Activated T-cell treated with anti-CD3 and anti-CD28 coated beads, Interleukin-2, amount 50 U/mL, for 1 hour (primary cell): ENCODE results near the gene CDC25A.
"Not testable (repeated sequence)": the region's sequence is repeated elsewhere in the genome, so short reads cannot be mapped to it uniquely, and the experiment has no call there.

Experiments used
- DNase-seq: peaks from one replicate; pipeline ENCODE4 v3.0.0-alpha.2; 2020

The CDC25A gene

DNA sequence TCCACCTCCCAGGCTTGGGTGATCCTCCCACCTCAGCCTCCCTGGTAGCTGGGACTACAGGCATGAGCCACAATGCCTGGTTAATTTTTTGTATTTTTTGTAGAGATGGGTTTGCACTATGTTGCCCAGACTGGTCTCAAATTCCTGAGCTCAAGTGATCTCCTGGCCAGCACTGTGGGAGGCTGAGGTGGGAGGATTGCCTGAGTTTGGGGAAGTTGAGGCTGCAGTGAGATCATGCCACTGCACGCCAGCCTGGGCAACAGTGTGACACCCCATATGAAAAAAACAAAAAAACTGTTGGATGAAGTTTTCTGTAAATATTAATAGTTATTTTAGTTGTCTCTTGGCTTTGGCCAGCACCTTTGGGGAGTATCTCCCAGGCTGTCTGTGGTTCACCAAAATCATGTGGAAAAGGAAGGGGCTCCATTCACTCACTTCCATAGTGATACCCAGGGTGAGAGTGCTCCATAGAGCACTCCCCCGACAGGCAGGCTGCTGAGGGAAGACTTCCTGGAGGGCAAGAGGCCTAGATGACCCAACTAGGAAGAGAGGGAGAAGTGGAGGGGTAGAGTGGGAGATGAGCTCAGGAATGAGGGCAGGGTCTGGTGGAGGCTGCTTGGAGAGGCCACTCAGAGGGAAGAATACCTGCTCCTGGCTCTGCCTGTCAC, 47.1 kb downstream of the CDC25A start:
- DNase-seq, result no peak

DNA sequence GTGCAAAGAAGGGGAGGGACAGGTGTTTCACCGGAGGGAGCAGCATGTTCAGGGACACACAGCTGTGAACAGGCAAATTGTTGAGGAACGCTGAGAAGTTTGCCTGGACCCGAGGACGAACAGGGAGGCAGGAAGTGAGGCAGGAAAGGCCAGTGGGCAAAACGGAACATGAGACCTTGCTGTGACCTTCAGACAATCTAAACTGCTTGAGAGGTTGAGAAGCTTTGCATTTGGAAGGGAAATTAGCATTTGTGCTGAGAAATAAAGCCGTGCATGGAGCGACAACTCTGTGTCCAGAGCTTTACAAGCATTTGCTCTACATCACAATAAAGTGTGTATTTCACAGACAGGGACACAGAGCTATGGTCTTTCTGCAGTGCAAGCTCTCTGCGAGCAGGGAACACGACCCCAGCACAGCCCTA, 47.9 kb downstream of the CDC25A start:
- DNase-seq, result no peak

DNA sequence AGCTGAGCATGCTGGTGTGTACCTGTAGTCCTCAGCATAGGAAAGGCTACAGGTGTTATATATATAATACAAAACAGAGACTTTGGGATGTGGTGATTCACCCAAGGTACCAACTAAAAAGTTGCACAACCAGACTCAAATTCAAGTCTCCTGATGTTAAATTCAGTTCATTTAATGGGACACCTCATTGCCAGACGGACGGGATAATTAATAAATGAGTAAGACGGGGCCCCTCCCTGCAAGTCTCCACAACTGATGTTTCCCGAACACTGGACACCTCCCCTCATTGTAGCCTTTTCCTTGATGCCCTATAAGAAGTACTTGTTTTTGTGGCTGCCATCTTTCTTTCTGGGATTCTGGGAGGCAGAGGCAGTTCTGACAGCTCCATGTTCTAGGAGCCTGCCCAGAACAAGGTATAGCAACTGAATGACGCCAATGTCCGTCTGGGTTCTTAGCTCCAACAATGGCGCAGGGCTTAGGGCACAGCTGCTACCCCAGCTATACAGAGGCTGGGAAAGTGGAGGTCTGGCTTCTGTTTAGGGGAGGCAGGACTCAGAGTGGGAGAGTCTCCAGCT, 50.7 kb downstream of the CDC25A start:
- no peak for DNase-seq

DNA sequence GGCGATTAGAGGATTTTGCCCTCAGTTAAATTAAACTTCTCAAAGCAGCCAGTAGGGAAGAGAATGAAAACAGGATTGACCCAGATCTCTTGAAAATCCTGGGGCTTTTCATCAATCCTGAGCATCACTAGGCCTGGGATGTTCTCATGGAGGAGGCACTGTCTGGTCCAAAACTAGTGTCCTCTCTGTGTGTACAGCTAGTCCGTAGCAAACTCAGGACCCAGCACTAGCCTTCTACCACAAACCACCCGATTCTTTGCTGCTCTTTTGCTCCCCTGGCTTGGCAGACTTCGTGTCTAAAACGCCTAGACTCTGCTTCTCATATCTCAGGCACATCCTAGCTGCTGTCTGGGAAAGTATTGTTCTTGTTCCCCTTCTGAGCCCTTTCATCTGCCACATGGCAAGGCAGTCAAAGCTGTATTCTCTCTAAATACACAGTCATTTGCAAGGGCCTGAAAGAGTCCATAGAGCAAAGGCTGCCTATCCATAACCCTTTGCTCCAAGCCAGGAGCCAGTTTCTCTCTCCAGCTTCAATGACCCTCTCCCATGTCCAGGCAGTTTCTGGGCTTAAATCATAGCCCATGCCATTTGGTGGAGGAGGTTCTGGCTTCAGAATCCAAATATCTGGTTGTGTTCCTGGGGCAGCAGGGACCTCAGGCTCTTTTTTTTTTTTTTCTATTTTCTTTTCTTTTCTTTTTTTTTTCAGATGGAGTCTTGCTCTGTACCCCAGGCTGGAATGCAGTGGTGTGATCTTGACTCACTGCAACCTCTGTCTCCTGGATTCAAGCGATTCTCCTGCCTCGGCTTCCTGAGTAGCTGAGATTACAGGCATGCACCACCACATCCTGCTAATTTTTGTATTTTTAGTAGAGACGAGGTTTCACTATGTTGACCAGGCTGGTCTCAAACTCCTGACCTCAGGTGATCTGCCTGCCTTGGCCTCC, 52.4 kb downstream of the CDC25A start:
- no peak for DNase-seq

DNA sequence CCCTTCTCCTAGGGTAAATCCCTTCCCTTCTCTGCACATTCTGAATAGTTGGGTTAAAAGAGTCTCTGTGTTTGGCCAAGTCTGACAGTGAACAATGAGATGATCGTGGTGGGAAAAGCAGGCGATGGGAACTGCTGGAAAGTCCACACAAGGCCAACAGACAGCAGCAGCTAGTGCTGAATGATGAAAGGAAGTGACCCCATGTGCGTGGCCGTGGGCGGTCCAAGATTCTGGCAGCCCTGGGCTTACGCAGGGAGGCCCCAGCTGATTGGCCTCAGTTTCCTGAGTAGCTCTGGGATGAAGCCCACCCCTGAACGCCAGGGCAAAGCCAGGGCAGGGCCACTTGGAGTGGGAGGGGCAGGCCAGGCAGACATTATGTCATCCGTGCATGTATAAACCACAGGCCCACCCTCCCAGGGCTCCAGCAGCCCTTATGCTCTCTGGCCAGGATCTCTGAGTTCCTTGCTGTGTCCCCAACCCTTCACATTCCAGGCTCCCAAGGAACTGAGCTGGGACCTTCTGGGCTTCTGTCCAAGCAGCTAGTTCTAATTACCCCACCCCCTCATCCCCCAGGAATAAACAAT, 57.8 kb downstream of the CDC25A start:
- DNase-seq, result no peak

DNA sequence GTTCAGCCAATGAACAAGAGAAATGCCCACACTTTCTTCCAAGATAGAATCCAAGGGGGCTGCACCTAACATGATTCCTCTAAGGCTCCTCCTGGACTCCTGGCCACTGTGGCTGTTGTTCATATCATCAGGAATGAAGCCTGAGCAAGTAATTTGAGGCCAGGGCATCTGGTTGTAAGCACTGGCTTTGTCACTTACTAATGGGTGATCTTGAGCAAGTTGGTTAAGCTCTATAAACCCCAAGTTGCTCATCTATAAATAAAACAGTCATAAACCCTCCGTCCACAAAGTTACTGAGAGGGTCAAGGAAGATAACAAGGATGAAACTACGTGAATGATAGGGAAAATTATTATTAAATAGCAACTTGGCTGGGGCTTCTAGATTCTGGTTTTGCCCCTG, 58.3 kb downstream of the CDC25A start:
- no peak for DNase-seq

DNA sequence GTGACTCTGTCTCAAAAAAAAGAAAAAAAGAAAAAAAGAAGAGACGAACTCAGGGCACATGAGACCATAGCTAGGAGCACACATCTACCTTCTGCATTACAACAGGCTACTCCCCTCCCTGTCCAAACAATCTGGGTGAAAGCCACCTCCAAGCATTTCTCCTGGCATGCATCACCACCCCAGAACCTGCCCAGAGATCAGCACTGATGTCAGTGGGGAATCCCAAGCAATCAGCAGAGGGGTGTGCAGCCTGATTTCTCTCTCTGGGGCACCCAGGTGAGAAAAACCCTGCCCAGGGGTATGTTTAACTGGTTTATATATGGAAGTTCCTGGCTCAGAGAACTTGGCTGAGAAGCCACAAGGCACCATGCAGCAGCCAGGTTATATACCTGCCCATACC, 59.4 kb downstream of the CDC25A start:
- DNase-seq, result no peak

DNA sequence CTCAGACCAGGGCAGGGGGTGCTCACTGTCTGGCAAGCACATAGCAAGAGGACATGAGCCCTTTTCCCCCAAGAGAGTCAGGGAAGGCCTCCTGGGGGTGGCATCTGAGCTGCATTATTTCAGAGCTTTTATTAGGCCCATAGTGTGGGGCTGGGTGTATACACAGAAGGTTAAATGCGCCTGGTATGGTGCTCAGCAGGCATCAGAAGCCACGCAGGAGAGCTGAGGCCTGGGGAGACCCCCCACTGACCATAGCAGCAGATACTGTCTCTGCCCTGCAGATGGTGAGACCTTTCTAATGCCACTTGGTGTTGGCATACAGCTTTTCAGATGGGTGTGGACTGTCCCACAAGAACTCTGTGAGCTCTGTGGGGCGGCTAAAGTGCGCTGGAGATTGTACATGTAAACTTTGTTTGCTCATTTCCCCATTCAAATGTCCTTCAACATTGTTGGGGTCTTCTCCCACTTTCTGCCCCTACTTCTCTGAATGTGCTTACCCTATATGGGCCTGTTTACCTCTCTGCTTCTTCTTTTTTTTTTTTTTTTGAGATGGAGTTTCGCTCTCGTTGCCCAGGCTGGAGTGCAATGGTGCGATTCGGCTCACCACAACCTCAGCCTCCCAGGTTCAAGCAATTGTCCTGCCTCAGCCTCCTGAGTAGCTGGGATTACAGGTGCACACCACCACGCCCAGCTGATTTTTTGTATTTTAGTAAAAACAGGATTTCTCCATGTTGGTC, 62.2 kb downstream of the CDC25A start:
- no peak for DNase-seq

DNA sequence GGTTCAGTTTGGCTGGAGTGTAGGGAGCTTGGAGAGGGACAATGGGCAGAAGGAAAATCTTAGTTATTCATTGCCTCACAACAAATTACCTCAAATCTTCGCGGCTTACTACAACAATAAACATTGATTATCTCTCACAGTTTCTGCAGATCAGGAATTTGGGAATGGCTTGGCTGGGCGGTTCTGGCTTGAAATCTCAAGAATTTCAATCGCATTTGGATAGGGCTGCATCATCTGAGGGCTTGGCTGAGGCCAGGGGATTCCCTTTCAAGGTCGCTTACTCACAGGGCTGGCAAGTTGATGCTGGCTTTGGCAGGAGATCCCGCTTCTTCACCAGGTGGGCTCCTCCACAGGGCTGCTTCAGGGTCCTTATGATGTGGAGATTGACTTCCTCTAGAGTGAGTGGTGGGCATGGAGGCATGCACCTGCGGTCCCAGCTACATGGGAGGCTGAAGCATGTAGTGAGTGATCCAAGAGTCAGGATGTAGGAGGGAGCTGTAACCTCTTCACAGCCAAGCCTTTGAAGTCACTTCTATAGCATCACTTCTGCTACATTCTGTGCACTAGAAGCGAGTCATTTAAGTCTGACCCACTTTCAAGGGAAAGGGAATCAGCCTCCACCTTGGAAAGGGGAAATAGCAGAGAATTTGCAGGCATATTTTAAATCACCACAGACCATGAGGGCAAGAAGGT, 63.1 kb downstream of the CDC25A start:
- no peak for DNase-seq

DNA sequence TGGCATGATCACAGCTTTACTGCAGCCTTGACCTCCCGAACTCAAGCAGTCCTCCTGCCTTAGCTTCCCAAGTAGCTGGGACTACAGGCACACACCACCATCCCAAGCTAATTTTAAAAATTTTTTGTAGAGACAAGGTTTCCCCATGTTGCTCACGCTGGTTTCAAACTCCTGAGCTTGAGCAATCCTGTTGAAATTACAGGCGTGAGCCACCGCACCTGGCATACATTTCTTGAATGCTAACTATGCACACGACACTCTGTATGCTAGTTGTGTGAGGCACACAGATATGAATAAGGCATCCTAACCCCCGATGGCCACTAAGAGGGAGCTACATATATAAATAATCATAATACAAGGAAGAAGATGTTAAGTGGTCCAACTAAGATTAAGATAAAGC, 64.9 kb downstream of the CDC25A start:
- no peak for DNase-seq

DNA sequence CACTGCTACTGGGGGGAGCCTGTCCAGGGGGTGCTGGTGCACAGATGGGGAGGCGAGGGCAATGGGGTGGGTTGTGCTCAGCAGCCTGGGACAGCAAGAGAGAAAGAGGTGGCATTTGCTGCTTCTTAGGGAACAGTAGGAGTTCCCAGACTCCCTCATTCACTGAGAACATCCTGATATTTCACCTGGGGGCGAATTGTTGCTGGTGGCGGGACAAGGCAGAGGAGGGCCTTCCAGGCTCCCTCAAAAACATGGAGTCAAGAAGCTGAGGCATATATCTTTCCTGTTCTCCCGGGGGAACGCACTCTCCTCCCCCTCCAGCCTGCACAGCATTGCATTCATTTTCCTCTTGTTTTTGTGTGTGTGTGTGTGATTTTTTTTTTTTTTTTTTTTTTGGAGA, 65.7 kb downstream of the CDC25A start:
- no peak for DNase-seq

DNA sequence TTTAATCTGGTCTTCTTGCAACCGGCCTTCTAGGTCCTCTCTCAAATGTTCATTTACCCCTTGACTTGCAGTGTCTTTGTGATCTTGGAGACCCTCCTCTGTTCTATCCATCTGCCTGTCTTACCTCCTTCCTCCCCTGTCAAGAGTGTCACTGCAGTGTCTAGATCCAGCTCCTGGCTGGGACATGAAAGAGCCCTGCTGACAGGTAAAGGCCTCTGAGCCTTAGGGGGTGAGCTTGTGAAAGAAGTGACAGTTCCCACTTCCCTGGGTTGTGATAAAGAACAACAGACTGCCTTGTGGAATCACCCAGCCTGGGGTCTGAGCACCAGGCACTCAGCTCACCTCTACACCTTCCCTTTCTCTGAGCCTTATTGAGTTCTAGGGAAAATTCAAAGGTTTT, 68.0 kb downstream of the CDC25A start:
- DNase-seq, result no peak

DNA sequence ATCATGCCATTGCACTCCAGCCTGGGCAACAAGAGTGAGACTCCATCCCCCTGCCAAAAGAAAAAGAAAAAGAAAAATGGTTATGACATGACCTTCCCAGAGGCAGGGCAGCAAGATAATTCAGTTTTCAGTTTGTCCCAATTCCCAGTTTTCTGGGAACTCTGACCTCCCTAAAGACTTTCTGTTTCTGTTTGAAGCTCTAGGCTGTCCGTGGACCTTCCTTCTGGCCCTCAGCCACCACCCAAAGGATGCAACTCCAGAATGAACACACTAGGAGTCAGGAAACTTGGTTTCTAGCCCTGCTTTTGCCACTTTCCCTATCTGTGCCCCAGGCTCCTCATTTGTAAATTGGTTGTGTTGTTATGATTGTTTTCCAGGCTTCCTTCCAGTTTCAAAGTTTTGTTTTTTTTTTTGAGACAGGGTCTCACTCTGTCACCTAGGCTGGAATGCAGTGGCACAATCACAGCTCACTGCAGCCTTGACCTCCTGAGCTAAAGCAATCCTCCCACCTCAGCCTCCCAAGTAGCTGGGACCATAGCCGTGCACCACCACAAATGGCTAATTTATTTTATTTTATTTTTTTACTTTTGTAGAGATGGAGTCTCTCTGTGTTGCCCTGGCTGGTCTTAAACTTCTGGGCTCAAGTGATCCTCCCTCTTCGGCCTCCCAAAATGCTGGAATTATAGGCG, 68.6 kb downstream of the CDC25A start:
- no peak for DNase-seq

DNA sequence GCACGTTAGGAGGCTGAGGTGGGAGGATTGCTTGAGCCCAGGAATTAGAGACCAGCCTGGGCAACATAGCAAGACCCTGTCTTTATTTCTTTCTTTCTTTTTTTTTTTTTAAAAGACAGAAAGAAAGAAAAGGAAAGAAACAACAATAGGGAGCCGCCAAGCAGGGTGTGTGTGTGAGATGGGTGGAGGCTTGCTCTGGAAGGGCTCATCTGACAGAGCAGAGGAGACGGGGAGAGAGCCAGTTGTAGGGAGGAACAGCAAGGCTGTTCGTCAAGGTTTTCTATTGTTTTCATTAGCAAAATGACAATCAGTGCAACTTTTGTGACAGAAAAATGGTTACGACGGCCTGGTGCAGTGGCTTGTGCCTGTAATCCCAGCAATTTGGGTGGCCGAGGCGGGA, 69.3 kb downstream of the CDC25A start:
- DNase-seq, result no peak

DNA sequence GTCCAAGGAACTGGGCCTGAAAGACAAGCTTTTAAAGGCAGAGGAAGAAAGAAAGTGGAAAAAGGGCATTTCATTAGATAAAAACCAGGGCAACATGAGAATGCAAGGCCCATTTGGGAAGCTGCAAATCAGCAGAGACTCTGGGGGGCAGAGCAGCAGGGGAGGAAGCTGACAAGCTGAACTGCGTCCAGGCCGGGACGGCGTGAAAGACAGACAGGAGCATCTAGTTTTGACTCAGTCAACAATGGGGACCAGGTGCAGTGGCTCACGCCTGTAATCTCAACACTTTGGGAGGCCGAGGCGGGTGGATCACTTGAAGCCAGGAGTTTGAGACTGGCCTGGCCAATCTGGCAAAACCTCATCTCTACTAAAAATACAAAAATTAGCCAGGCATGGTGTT, 69.9 kb downstream of the CDC25A start:
- no peak for DNase-seq

DNA sequence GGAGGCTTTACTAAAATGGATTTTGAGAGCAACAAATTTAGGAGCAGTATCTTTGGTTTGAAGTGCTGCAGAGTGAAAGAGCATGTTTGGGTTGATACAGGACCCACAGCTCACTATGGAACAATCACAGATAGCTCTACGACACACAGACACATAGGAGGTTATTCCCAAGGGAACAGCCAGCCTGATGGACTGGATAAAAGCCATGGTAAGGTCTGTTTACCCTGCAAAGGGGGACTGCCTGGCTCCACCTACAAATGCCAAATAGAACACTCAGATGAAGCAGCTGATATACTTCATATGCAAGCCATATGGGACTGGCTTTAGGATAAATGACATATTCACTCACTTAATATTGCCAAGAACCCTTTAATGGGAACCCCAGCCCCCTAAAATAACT, 75.4 kb downstream of the CDC25A start:
- no peak for DNase-seq

DNA sequence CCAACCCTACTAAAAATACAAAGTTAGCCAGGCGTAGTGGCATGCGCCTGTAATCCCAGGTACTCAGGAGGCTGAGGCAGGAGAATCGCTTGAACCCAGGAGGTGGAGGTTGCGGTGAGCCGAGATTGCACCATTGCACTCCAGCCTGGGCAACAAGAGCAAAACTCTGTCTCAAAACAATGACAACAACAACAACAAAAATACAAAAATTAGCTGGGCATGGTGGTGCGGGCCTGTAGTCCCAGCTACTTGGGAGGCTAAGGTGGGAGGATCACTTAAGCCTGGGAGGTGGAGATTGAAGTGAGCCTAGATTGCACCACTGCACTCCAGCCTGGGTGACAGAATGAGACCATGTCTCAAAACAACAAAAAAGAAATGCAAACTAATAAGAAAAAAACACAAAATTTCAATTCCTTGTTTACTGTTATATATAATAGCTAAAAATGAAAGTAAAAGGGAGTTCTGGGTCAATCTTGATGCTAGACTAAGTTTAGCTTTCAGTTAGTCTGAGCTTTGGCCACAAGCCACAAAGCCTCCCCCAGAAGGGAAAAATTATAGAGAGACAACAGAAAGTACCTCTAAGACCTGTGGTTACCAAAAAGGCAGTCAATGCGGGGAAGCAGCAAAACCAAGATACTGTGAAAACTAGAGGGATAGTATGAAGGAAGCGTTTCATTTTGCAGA, 76.0 kb downstream of the CDC25A start:
- not testable (repeated sequence) for DNase-seq

DNA sequence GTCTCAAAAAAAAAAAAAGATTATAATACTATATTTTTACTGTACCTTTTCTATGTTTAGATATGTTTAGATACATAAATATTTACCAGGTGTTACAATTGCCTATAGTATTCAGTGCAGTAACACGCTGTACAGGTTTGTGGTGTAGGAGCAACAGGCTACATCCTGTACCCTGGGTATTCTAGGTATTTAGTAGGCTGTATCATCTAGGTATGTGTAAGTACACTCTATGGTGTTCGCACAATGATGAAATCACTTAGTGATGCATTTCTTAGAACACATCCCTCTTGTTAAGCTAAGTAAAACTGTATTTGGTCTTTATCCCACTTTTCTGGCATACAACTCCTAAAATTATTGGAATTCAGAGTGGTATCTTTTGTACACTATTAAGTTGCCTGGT, 77.8 kb downstream of the CDC25A start:
- no peak for DNase-seq

DNA sequence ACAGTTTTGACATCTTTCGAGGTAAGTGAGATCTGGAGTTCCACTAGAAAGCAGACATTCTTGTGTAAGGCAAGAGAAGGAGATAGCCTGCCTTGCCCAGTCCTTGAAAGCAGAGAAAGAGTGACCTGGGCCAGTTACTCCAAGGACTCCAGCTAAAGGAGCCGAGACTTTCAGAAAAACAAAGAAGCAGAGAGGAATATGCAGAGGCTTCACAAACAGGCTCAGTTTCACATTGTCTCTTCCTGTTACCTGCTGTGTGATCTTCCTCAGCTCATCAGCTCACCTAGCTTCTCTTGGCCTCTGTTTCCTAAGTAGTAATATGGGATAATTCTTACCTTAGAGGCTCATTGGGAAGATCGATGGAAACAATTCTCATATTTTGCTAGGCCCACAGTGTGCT, 81.0 kb downstream of the CDC25A start:
- DNase-seq, result no peak
